Epidermal melanocyte (primary cell): ENCODE data around the gene RAB3D.
"Not testable (repeated sequence)": the region's sequence is repeated elsewhere in the genome, so short reads cannot be mapped to it uniquely, and the experiment has no call there.

Experiments used
- DNase-seq: peaks from one replicate; pipeline ENCODE4 v3.0.0; 2011; ENCODE audit warnings: low spot score; ENCODE audit not compliant: insufficient read length

Gene RAB3D

DNA sequence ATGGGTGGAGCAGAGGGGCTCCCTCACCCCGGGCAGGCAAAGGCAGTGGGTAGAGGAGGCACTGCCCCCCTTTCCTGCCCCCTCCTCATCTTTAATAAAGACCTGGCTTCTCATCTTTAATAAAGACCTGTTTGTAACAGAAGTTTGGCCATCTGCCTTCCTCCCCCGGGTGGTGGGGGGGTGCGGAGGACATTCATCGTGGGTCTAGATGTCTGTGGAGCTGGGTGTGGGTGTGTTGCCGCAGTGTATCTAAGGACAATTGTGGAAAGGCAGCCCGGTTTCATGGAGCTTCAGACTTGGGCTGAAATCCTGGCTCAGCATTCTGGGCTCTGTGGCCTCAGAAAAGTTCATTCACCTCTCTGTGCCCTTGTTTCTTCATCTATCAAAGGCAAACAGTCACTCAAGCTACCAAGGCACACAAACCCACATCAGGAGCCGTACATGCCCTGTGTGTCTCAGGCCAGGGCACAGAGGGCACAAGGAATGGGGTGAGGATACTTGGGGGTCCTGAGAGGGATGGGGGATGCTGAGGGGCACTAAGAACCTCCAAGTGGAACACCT, 26.2 kb upstream of the RAB3D start:
- DNase-seq, result no peak

DNA sequence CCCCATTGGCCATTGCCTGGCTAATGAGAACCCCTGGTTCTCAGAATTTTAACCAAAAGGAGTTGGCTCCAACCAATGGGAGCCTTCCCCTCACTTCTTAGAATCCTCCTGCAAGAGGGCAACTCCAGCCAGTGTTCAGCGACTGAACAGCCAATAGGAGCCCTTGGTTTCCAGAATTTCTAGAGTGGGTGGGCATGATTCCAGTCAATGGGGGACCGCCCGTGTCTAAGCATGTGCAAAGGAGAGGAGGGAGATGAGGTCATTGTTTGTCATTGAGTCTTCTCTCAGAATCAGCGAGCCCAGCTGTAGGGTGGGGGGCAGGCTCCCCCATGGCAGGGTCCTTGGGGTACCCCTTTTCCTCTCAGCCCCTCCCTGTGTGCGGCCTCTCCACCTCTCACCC, 25.5 kb upstream of the RAB3D start:
- no peak for DNase-seq

DNA sequence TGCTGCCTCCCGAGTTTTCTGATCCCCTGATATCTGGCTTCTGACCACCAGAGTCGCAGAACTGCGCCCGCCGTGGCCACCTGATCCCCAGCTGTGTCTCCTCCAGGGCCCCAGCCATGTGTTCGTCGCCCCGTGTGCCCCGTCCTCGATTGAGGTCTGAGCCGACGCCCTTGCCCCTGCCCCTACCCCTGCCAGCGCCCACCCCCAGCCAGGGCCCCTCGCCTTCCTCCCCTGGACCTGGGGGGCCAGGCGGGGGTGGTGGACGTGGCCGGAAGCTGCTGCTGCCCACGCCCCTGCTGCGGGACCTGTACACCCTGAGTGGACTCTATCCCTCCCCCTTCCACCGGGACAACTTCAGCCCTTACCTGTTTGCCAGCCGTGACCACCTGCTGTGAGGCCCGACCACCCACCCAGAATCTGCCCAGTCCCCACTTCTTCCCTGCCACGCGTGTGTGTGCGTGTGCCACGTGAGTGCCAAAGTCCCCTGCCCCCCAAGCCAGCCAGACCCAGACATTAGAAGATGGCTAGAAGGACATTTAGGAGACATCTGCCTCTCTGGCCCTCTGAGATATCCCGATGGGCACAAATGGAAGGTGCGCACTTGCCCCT, 24.9 kb upstream of the RAB3D start:
- DNase-seq, result no peak

DNA sequence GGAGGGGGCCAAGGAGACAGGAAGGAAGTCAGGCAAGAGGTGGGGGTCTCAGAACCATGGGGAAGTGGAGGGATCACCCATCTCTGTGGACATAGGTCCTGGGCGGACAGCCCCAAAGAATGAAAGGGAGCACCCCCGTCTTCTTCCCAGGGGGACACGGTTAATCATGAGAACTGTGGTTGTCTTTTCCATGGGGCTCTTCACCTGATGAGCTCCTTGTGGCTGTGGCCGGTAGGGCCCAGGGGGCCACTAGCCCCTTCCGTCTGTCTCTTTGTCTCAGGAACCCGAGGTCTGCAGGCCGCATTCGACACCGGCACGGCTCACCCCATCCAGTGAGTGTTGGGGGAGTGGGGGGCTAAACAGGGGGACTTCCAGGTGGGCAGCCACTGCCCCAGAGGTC, 24.4 kb upstream of the RAB3D start:
- no peak for DNase-seq

DNA sequence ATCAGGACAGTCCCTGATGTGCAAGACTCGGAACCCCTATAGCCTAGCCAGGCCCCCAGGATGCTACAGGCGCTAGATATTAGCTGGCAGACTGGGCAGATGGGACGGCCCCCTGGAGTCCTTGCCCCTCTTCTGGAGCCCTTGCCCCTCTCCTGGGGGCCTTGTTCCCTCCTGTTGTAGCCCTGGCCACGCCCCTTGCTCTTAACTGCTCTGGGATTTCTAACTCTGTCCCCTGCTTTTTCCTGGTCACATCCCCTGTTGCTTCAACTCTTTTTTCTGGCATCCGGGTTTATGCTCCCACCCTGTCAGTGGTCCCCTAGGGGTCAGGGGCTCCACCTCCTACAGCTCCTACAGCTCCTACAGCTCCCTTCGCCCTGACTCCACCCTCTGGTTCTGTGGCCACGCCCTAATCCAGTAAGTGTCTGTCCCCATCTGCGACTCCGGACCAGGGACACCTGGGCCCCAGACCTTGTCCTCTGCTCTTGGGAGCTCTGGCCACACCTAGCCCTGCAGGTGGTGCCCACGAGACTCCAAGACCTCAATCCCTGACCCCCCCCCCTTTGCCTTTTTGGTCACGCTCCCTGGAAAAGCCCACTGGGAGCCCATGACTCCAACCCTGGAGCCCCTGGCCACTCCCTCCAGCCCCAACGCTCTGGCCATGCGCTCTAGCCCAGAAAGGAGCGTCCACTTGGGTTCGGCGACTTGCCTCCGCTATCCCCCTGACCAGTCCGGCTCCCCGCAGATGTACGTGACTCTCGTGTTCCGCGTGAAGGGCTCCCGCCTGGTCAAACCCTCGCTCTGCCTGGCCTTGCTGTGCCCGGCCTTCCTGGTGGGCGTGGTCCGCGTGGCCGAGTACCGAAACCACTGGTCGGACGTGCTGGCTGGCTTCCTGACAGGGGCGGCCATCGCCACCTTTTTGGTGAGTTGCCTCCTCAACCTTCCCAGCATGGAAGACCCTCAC, 22.6 kb upstream of the RAB3D start:
- DNase-seq, result no peak

DNA sequence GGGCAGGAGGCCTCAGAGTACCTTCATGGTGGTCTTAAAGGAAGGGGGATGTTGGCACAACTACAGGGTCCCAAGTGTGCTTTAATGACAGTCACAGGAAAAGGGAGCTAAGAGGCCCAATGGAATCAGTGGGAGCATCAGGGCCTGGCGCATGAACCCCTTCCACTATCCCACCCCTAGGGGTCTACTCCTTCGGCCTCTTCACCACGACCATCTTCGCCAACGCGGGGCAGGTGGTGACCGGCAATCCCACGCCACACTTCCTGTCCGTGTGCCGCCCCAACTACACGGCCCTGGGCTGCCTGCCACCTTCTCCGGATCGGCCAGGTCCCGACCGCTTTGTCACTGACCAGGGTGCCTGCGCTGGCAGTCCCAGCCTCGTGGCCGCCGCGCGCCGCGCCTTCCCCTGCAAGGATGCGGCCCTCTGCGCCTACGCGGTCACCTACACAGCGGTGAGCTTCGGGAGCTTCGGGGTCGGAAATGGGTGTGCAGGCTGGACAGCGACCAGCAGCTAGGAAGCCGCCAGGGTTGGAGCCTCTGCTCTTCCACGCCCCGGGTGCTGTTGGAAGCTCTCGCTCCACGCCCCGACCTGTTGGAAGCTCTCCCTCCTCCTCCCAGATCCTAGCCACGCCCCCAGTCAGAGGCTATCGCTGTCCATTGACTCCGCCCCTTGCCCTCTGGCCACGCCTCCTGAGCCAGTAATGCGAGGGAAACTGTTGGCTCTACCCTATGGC, 21.7 kb upstream of the RAB3D start:
- DNase-seq, result no peak

DNA sequence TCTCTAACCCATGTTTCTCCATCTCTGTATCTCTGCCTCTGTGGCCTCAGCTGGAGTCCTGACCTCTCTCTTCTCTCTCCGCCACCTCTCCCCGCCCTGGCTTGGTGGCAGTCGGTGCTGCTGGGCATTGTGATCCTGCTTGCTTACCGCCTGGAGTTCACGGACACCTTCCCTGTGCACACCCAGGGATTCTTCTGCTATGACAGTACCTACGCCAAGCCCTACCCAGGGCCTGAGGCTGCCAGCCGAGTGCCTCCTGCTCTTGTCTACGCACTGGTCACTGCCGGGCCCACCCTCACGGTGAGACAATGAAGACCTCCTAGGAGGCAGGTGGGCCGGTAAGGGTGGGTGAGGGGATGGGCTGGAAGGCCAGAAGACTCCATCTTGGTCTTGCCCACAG, 20.0 kb upstream of the RAB3D start:
- DNase-seq, result no peak

DNA sequence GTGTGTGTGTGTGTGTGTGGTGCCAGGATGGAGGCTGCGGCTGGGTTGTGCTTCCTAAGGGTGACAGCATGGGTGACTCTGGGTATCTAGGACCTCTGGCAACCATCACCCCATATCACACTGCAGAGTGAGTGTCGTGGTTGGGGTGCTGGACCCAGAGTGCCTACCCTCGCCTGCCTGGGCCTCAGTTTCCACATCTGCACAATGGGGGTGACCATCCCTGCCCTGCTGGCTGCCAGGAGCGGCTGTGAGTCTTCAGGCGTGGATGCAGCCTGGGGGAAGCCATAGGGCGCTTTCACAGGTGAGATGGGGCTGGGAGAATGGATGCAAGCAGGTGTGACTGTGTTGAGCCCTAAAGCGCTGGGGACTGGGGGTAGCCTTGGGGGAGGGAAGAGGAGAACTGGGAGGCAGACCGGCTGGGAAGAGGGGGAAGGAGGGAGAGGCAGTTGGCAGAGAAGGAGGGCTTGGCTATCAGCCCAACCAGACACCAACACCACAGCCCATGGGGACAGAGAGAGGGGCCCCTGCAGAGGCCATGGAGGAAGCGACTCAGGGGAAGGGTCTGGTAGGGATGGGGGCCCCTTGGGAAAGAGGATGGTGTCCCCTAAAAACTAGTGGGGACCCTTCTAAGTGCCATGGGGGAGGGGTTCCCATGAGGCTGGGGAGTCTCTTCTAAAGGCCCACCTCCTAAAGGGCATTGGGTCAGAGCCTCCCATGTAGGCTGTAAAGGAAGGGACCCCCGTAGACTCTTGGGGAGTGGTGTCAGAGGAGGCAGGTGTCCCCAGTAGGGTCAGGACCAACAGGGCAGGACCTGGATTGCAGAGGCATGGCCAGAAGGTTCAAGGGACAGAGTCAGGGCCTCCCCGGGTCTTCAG, 17.5 kb upstream of the RAB3D start:
- no peak for DNase-seq

DNA sequence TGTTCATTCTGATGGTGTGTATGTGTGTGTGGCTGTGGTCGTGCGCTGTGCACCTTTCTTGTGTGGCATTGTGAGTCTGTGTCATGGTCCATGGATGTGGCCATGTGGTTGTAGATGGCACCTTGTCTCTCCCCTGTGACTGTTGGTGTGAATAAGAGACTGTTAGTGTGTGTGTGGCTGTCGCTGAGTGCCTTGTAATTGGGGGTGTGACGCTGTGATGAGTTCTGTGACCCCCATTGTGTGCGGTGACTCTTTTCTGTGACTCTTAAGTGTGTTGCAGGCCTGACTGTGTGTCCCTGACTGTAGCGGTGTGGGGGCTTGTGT, 16.6 kb upstream of the RAB3D start:
- no peak for DNase-seq

DNA sequence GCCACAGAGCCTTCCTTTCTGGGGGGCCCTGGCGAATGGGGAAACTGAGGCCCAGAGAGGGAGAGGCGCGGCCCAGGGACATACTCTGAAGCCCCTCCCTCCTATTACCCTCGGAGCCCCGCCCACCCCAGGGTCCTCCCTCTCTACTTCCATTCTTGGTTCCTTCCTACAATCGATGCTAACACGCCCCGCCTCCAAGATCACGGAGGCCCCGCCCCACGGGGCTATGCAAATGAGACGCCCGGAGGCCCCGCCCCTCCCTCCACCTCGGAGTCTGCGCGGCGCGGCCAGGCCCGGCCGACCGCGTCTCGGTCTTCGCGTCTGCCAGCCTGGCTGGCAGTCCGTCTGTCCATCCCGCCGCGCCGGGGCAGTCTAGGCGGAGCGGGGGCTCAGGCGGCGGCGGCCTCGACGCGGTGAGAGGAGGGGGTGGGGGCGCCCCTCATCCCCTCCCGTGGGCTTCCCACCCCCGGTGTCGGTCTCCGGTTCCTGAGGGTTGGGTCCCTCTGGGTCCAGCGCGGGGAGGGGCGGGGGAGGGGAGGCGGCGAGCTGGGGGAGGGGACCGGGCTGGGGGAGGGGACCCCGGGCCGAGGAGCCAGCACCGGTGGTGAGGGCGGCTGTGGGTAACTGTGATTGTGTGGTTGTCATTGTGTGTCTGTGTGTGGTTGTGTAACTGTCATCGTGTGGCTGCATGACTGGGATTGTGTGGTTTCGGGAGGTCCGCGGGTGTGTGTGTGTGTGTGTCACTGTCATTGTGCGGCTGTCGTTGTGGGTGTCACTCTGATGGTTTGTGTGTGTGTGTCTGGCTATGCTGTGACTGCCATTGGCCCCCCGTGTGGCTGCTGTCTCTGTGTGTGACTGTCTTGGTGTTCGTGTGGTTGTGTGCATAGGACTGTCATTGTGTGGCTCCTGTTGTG, 16.0 kb upstream of the RAB3D start, which contains the start of gene PLPPR2:
TSS of gene PLPPR2 (plus strand) at position 273 of the 914 bp plus-strand sequence. CDS start 2,242 bp downstream, outside the sequence.
- DNase-seq, result peak; percentile 96

DNA sequence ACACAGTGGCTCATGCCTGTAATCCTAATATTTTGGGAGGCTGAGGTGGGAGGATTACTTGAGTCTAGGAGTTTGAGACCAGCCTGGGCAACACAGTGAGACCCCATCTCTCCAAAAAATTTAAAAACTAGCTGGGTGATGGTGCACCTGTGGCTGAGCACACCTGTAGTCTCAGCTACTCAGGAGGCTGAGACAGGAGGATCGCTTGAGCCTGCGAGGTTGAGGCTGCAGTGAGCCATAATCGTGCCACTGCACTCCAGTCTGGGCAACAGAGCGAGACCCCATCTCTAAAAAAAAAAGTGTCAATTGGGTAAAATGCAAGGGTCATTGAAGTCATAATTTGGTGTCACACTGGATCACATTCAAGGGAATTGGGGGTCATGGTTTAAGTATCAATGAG, 14.6 kb upstream of the RAB3D start:
- not testable (repeated sequence) for DNase-seq

DNA sequence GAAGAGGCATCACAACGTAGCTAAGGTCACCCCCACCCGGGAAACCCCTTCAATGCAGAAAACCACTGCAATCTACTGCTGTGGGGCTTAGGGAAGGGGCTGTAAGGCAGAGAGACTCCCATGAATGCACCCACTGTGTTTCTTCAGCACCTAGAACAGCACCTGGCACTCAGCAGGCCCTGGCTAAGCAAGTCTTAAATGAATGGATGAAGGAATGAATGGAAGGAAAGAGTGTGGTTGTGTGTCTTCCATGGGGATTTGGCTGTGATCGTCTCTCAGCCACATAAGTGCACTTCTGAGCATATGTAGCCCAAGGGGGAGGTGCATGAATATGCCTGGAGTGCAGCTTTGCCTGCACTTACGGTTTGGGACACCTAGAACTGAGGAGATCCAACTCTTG, 9.7 kb upstream of the RAB3D start:
- DNase-seq, result no peak

DNA sequence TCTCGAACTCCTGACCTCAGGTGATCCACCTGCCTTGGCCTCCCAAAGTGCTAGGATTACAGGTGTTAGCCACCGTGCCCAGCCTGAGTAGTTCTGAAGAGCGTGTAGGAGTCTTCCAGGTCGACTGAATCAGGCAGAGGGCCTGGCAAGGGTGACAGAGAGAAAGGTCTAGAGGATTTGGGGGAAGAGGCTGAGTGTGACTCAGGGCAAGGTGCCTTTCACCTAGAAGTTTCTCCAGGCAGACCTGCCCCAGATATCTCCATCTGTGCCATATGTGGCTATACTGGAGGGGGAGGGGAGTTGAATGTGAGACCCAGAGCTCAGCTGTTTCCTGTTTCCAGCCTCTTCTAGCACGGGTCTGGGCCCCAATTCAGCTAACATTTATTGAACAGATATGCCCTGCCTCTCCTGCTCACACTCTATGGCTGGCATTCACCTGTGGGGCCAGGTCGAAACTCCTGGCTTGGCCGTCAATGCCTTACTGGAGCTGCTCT, 8.1 kb upstream of the RAB3D start:
- DNase-seq, result no peak

DNA sequence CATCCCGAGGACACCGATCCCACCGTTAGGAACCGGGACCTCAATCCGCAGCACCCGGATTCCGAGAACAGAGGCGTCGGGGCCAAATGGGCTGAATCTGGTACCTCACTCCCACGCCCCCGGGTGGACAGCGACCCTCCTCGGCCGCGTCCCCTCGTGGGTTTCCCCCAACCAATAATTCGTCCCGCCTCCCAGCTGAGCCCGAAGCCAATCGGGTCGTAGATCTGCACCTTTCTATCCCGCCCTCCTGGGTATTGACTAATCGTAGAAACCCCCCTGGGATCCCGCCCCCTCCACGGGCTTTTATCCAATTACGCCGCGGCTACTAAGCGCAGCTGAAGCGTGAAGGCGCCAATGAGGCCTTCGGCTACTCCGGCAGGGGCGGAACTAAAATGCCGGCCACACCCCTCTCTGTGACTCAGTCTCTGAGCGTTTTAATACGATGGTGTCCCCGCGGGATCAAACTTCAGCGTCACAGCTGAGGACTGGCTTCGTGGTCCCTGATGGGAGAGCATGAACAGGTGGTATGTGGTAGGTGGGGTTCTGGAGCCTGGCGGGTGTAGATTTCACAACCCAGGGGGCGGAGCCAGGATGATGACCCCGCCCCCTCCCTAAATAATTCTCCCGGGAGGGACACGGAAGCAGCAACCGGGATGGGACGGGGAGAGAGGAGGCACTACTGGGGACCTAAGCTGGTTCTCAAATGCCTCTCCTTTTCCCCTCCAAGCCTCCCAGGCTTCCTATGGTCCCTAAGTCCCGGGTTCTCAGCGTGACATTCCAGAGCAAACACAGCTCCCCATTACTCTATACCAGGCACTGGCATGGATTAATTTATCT, 6.9 kb upstream of the RAB3D start, which contains the start of the genes CCDC159 and TMEM205:
TSS of gene CCDC159 (plus strand) at position 416 of the 837 bp plus-strand sequence. CDS start at position 504, 88 bp downstream.
TSS of gene TMEM205 (minus strand) at position 165 of the 837 bp plus-strand sequence. CDS start 649 bp downstream, outside the sequence.
- DNase-seq, result peak; percentile 98

DNA sequence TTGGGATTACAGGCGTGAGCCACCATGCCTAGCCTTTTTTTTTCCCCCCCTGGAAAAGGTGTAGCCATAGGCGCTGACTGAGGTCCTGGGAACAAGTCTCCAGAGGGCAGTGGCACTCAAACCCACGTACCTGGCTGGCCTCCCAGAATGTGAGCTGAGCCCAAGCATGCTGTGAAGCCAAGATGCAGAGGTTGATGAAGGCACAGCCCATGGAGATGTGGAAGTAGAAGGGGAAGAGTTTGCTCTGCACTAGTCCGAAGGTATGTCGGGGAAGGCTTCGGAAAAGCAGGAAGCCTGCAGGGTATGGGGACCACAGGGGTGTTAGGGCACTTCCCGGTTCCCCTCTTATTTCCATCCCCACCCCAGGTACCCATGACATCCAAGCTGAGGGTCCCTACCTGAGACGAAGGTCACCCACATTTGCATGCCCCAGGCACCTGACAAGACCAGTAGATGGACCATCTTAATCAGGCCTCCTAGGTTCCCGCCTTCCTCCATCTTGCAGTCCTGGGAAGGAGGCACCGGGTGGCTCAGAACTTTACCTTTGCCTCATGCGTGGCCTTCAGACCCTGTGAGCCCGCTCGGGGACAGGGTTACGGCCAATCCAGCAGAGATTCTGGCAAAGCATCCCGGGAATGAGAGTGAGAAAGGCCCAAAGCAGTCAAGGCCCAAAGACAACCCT, 5.8 kb upstream of the RAB3D start:
- DNase-seq, result no peak

DNA sequence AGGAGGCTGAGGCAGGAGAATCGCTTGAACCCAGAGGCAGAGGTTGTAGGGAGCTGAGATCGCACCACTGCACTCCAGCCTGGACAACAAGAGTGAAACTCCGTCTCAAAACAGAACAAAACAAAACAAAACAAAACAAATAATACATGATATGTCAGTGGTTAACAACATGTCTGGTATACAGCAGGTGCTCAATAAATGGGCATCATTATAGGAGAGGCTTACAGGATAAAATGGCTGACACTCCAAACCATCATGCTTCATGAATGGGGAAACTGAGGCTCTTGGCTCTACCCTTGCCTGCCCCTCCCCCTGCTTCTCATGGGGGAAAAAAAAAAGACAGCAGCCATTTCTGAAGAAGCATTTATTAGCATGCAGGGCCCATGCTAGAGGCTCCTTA, 3.0 kb upstream of the RAB3D start:
- DNase-seq, result no peak

DNA sequence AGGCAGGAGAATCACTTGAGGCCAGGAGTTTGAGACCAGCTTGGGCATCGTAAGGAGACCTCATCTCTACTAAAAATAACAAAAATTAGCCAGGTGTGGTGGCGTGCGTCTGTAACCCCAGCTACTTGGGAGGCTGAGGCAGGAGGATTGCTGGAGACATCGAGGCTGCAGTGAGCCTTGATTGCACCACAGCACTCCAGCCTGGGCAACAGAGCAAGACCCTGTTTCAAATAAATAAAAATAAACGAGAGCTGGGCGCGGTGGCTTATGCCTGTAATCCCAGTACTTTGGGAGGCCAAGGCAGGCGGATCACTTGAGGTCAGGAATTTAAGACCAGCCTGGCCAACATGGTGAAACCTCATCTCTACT, 626 bp upstream of the RAB3D start:
- not testable (repeated sequence) for DNase-seq
